Smooth muscle cell (in vitro differentiated cells): ENCODE data around the gene FAM110A. TPM values are rescaled to one million over a fixed set of nuclear protein-coding genes. Genes with fewer than 3 reads are reported as not detected.

Experiments
- DNase-seq: peaks from one replicate; lab custom pipeline; 2025; ENCODE audit not compliant: unreplicated experiment; lab: John Stamatoyannopoulos, UW
- H2AFZ ChIP-seq: fragments of 200-600 bp; sonication (generic); 2 replicates; pipeline ENCODE4 v1.6.0; 2016; ENCODE audit warnings: antibody characterized with exemption, low read depth, mild to moderate bottlenecking
- H3F3A ChIP-seq: fragments of 200-600 bp; sonication (generic); 2 replicates; pipeline ENCODE4 v1.6.0; 2017; ENCODE audit warnings: antibody characterized with exemption, low read depth
- H3K27ac ChIP-seq: fragments of 200-600 bp; sonication (generic); 2 replicates; pipeline ENCODE4 v1.5.1; 2016; ENCODE audit warnings: low read depth, mild to moderate bottlenecking
- H3K27me3 ChIP-seq: fragments of 200-600 bp; sonication (generic); 2 replicates; pipeline ENCODE4 v1.6.1; 2016; ENCODE audit warnings: low read depth, mild to moderate bottlenecking
- H3K36me3 ChIP-seq: fragments of 200-600 bp; sonication (generic); 2 replicates; pipeline ENCODE4 v1.5.1; 2016; ENCODE audit warnings: low read depth
- H3K4me1 ChIP-seq: fragments of 200-600 bp; sonication (generic); 2 replicates; pipeline ENCODE4 v1.5.1; 2016; ENCODE audit warnings: low read depth
- H3K4me2 ChIP-seq: fragments of 200-600 bp; sonication (generic); 2 replicates; pipeline ENCODE4 v1.6.0; 2016; ENCODE audit warnings: mild to moderate bottlenecking
- H3K4me3 ChIP-seq: fragments of 200-600 bp; sonication (generic); 2 replicates; pipeline ENCODE4 v1.5.1; 2016; ENCODE audit warnings: mild to moderate bottlenecking
- H3K79me2 ChIP-seq: fragments of 200-600 bp; sonication (generic); 2 replicates; pipeline ENCODE4 v1.6.0; 2016; ENCODE audit warnings: low read depth, mild to moderate bottlenecking
- H3K9ac ChIP-seq: fragments of 200-600 bp; sonication (generic); 2 replicates; pipeline ENCODE4 v1.6.0; 2016; ENCODE audit warnings: low read depth
- H3K9me3 ChIP-seq: fragments of 200-600 bp; sonication (generic); replicated peaks from 2 replicates; pipeline ENCODE4 v1.5.1; 2016; ENCODE audit warnings: low read depth
- H4K20me1 ChIP-seq: fragments of 200-600 bp; sonication (generic); 2 replicates; pipeline ENCODE4 v1.6.0; 2016; ENCODE audit warnings: low read depth
- WGBS: methylation state at CpG from one replicate; pipeline ENCODE4 v1.1.7; 2016; ENCODE audit warnings: low lambda C conversion rate; 5-methylcytosine and 5-hydroxymethylcytosine counted together
- polyA plus RNA-seq: library from polyadenylated mRNA; unstranded; fragments of >200 nt; fragmentation: Nextera tagmentation; extraction: Ambion mirVana; gene quantifications from 2 replicates; pipeline ENCODE4 v1.2.1, GENCODE V29; 2016
- total RNA-seq: library from RNA; depleted of rRNA; stranded (reverse); fragments of >200 nt; gene quantifications from 2 replicates; pipeline ENCODE4 v1.2.3, GENCODE V29; 2014
- TF ChIP-seq, protein P1 (sequence below): fragments of 200-600 bp; sonication (generic); IDR thresholded peaks from 2 replicates; pipeline ENCODE4 v1.5.1; 2017; ENCODE audit warnings: borderline replicate concordance, mild to moderate bottlenecking, antibody characterized with exemption; ENCODE audit not compliant: insufficient read depth, poor library complexity, severe bottlenecking

Gene FAM110A
- total and polyA plus RNA-seq, 2 experiments from 2014 or later, result 5.3 to 5.6 TPM

DNA sequence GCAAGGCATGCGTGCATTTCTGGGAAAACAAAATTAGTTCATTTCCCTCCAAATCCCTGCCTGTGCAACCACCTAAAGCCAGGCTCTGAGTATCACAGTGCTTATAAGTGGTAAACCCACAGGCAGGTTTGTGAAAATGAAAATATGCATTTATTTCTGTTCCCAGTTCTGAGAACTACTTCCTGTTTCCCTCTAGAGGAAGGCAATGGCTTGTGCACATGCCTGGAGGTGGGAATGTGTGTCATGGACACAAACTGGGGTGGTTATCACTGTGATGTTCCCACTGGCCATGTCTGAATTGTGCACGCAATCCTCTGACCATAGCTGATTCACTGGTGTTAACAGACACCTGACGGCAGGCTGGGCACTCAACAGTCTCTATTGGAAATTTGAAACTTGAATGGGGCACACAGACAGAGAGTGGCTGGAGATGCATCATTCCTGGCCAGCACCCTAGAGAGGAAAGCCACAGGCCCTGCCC, 26.3 kb downstream of the FAM110A start:
- Histone ChIP-seq H3K4me2 (no peak overlapping the region), H3F3A (no peaks in the 10 kb centered on the region), H3K9me3 (no peaks in the 10 kb centered on the region), H3K27ac (no peak overlapping the region), H3K79me2 (no peaks in the 10 kb centered on the region), H3K36me3 (no peaks in the 10 kb centered on the region), H3K9ac (no peak overlapping the region), H2AFZ (no peak overlapping the region), H3K4me1 (peaks cover 7% of the 10 kb centered on the region), H4K20me1 (no peaks in the 10 kb centered on the region), H3K27me3 (peaks cover 4% of the 10 kb centered on the region), H3K4me3 (no peak overlapping the region)
- TF ChIP-seq, protein P1, sequence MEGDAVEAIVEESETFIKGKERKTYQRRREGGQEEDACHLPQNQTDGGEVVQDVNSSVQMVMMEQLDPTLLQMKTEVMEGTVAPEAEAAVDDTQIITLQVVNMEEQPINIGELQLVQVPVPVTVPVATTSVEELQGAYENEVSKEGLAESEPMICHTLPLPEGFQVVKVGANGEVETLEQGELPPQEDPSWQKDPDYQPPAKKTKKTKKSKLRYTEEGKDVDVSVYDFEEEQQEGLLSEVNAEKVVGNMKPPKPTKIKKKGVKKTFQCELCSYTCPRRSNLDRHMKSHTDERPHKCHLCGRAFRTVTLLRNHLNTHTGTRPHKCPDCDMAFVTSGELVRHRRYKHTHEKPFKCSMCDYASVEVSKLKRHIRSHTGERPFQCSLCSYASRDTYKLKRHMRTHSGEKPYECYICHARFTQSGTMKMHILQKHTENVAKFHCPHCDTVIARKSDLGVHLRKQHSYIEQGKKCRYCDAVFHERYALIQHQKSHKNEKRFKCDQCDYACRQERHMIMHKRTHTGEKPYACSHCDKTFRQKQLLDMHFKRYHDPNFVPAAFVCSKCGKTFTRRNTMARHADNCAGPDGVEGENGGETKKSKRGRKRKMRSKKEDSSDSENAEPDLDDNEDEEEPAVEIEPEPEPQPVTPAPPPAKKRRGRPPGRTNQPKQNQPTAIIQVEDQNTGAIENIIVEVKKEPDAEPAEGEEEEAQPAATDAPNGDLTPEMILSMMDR, result no peak
- 60% methylated on average over 3 of the region's 3 CpGs for WGBS
- no peak for DNase-seq

DNA sequence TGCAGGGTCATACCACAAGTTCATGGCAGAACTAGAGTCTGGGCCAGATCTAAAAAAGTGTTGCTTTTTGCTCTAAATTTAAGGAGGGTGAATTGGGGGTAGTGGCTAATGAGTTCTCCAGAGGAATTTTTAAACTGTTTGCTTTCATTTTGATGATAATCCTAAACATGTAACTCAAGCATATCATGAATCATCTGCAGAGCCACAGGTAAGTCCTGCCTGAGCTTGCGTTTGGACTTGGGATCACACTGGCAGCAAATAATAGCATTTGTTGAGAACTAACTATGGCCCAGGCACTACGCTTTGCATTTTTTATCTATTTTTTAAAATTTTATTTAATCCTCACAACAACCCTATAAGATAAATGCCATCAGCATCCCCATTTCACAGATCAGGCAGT, 27.4 kb downstream of the FAM110A start:
- H2AFZ ChIP-seq, result no peak overlapping the region
- DNase-seq, result no peak
- no peaks in the 10 kb centered on the region for H3K36me3 ChIP-seq
- H3F3A ChIP-seq, result no peaks in the 10 kb centered on the region
- H3K4me2 ChIP-seq, result no peak overlapping the region
- no peak overlapping the region for H3K9ac ChIP-seq
- WGBS, result 95% methylated on average over 2 of the region's 2 CpGs
- no peaks in the 10 kb centered on the region for H3K9me3 ChIP-seq
- TF ChIP-seq, protein P1, result no peak
- no peak overlapping the region for H3K27ac ChIP-seq
- H3K79me2 ChIP-seq, result no peaks in the 10 kb centered on the region
- no peaks in the 10 kb centered on the region for H4K20me1 ChIP-seq
- peaks cover 4% of the 10 kb centered on the region for H3K27me3 ChIP-seq
- H3K4me1 ChIP-seq, result peaks cover 7% of the 10 kb centered on the region
- no peak overlapping the region for H3K4me3 ChIP-seq

DNA sequence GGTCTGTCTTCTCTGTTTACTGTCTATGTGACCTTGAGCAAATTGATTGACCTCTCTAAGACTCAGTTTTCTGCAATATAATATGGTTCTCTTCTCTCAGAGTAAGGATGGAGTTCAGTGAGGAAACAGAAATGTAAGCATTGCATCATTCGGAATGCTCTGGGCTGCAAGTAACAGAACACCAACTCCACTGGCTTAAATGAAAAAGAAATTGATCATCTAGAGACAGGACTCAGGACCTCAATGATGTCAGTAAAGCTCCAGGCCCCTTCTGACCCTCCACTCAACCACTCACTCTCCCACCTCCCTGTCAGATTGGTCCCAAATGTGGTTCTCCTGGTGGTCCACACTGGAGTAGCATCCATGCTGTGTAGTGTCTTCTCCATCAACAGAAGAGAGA, 31.9 kb downstream of the FAM110A start:
- no peak overlapping the region for H3K27ac ChIP-seq
- no peaks in the 10 kb centered on the region for H4K20me1 ChIP-seq
- no peak overlapping the region for H3K4me3 ChIP-seq
- H3K4me2 ChIP-seq, result no peak overlapping the region
- no peak overlapping the region for H3K9ac ChIP-seq
- H3K36me3 ChIP-seq, result no peaks in the 10 kb centered on the region
- H3K27me3 ChIP-seq, result peaks cover 12% of the 10 kb centered on the region
- no peaks in the 10 kb centered on the region for H3F3A ChIP-seq
- TF ChIP-seq, protein P1, result no peak
- no peaks in the 10 kb centered on the region for H3K79me2 ChIP-seq
- no peak for DNase-seq
- 91% methylated on average over 1 of the region's 1 CpG for WGBS
- no peak overlapping the region for H2AFZ ChIP-seq
- no peaks in the 10 kb centered on the region for H3K9me3 ChIP-seq
- peaks cover 7% of the 10 kb centered on the region for H3K4me1 ChIP-seq

DNA sequence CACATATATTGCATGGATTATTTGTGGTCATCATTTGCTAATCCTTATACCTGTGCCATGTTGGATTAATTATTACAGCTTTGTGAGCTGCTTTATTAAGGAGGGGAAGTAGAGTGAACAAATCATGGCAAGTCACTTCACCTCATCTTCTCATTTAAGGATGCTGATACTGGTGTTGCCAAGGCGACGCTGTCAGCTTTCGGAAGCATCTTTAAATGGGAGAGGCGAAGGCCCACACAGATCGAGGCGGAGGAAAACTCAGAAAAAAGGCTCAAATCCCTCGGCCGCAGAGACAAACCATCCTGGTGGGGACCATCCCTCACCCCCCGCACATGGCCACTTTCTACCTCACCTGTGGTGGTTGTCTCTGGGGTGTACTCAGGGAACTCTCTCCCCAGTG, 34.8 kb downstream of the FAM110A start:
- no peaks in the 10 kb centered on the region for H3K9me3 ChIP-seq
- H4K20me1 ChIP-seq, result no peaks in the 10 kb centered on the region
- WGBS, result 89% methylated on average over 9 of the region's 9 CpGs
- DNase-seq, result no peak
- no peak overlapping the region for H3K27ac ChIP-seq
- H3K27me3 ChIP-seq, result peaks cover 11% of the 10 kb centered on the region
- H3K4me3 ChIP-seq, result no peak overlapping the region
- H3K79me2 ChIP-seq, result no peaks in the 10 kb centered on the region
- TF ChIP-seq, protein P1, result no peak
- H3K4me1 ChIP-seq, result peaks cover 7% of the 10 kb centered on the region
- H2AFZ ChIP-seq, result no peak overlapping the region
- H3K4me2 ChIP-seq, result no peak overlapping the region
- H3K9ac ChIP-seq, result no peak overlapping the region
- no peaks in the 10 kb centered on the region for H3F3A ChIP-seq
- H3K36me3 ChIP-seq, result no peaks in the 10 kb centered on the region
